GM12801 (cell line): Measurements from ENCODE around the gene GRK3.

Experiments used
- TF ChIP-seq, protein P1 (sequence below): IDR thresholded peaks from one replicate; pipeline ENCODE4 v1.5.1; 2011; ENCODE audit warnings: control low read depth; ENCODE audit not compliant: insufficient read length; ENCODE audit errors: extremely low read depth

The GRK3 gene

DNA sequence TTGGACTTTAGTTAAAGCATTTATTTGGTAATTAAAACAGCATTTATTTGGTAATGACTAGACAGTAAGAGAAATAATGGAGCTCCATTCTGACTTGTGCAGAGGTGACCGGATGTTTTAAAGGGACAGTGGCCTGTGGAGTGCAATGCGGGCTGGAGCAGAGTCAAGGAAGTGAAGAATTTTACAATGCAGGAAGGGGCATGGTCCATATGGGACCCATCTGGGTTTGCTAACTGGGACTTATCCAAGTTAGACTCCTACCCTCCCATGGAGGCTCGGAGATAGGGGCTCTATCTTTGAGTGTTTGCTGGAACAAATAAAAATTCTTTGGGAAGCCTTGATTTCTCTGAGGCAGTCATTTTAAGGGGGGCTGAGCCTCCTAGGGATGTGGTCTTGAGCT, 117.6 kb downstream of the GRK3 start:
- TF ChIP-seq, protein P1, sequence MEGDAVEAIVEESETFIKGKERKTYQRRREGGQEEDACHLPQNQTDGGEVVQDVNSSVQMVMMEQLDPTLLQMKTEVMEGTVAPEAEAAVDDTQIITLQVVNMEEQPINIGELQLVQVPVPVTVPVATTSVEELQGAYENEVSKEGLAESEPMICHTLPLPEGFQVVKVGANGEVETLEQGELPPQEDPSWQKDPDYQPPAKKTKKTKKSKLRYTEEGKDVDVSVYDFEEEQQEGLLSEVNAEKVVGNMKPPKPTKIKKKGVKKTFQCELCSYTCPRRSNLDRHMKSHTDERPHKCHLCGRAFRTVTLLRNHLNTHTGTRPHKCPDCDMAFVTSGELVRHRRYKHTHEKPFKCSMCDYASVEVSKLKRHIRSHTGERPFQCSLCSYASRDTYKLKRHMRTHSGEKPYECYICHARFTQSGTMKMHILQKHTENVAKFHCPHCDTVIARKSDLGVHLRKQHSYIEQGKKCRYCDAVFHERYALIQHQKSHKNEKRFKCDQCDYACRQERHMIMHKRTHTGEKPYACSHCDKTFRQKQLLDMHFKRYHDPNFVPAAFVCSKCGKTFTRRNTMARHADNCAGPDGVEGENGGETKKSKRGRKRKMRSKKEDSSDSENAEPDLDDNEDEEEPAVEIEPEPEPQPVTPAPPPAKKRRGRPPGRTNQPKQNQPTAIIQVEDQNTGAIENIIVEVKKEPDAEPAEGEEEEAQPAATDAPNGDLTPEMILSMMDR: no peak

DNA sequence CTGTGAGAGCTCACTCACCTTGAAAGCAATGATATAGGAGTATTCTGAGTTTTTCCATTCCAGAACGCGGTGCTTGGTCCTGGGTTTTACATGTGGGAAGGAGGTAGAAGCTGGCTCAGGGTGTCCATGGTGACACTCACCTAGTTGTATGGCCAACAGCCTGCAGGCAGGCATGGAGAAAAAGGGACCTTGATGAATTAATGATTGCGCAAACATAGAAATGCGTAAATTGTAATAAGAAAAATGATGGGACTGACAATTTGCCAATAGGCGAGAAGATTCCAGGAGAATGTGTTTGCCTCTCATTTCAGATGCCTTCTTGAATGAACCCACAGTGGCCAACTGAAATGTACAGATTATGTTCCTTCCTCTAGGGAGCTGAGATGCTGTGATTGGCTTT, 124.2 kb downstream of the GRK3 start:
- TF ChIP-seq, protein P1: no peak

DNA sequence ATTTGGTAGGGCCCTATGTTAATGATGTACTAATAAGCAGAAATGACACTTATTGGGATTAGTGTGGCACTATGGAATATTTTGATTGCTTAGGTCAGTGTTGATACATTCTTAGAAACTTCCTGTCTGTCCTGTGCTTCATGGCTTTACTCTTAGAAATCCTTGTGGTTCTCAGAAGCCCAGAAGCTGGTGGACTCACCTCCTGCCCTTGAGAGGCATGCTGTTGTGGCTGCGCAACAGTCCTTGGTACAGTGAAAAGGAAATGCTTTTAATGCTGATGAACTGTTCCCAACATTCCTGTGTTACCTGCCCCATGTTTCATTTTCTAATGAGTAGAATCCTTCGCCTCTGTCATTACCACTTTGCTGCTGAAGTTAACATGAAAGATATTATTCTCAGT, 125.2 kb downstream of the GRK3 start:
- TF ChIP-seq, protein P1: no peak

DNA sequence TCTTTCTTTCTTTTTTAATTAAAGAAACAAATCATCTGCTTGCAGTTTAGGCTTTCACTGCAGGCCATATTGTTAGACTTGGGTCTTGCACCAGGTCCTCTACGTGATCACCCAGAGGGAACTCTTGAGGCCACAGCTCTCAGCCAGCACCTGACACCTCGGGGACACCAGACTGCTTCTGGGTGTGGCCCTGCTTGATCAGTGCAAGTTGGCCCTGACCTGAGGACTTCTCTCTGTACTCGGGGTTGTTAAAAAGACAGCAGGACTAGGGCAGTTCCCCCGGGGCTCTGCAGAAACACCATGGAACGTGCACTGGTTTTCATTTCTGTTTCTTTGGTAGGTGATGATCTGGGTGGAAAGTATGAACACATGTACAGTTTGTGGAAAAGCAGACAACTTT, 126.3 kb downstream of the GRK3 start:
- TF ChIP-seq, protein P1: no peak

DNA sequence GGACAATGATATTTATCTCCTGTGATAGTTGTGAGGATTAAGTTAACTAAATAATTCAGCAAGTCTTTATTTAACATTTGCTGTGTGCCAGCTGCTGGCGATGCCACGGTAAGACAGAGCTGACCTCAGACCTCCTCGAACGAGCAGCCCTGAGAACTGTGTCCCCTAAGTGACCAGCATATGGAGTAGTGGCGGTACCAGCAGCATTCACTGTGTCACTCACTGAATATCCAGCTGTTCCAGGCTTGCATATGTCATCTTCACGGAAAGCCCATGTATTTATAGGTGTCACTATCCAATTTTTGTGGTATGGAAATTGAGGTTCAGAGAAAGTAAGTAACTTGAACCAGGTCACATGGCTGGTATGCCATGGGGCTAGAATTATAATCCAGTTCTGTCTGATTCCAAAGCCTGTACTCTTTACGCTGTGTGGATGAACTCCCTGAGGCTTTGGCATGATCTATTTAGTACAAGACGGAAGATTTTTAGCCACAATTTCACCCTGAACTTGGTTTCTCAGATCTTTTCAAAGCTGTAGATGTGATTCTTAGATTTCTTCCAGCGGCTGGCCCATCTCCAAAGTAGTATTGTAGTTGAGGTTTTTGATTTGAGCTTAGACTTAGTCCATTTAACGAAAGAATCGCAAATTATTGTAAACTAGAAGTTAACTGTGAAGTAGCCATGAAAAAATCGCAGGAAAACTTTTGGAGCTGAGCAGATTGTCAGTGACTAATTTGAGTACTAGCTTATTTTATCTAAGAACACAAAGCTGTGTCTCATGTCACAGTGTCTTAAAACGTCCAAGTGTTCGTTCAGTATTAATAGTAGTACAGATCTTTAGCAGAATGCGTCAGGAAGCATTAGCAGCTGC, 128.2 kb downstream of the GRK3 start:
- TF ChIP-seq, protein P1: no peak

DNA sequence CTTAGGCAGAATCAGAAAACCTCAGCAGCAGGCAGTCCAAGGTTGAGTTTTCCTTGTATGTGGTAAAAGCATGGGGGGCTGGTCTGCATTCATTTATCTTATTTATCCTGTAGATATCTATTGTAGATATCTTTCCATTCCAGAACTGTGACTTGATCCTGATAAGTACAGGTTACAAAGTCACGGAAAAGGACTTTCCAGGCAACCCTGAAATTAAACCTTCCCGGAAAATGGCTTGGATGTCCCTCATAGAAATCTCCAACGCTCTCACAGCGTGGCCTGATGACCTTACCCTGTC, 128.7 kb downstream of the GRK3 start:
- TF ChIP-seq, protein P1: no peak

DNA sequence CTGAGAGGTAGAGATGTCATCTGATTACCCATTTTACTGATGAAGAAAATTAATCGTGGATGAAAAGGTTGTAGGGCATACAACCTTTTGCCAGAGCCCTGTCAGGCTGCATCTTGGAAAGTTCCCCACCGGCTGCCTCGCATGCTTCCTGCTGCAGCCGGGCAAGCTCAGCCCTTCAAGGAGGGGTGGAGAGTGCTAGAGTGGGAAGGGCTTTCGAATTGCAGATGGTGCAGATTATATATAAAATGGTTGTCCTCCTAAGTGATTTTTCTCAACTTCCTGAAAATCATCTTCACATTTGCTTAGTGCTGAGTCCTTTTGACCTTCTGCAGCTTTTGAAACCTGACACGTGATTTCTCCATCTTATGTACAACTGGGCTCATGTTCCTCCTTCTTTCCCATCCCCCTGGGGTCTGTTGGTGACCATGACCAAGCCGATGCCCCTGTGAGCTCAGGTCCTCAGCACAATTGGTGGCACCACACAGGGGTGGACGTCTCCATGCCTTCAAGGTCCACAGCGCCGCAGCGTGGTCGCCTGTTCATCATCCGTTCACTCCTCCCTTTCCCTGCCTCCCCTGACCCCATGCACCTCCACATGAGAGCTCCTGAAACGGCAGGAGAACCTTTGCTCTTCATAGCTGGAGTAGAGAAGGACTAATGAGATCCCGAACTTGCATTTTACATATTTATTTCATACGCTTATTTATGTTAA, 129.9 kb downstream of the GRK3 start:
- TF ChIP-seq, protein P1: no peak
